Measurements from ENCODE around the gene IRF7.

The IRF7 gene

GRCh38 chr11:620935-621814 lies 5.4 kb upstream of the IRF7 start:
- no peak for FAIRE-seq

GRCh38 chr11:620201-620600 lies 4.5 kb upstream of the IRF7 start:
- no peak for FAIRE-seq

- no peak for FAIRE-seq
Measured at GRCh38 chr11:619628-620050, 3.9 kb upstream of the IRF7 start.

- FAIRE-seq = no peak
Measured at GRCh38 chr11:618856-619627, 3.3 kb upstream of the IRF7 start.

GRCh38 chr11:617912-618682 lies 2.3 kb upstream of the IRF7 start:
- no peak for FAIRE-seq

- no peak for FAIRE-seq
Measured at GRCh38 chr11:617199-617911, 1.6 kb upstream of the IRF7 start.

- no peak for FAIRE-seq
Measured at GRCh38 chr11:616320-617198, 809 bp upstream of the IRF7 start.

GRCh38 chr11:614623-615503 lies 887 bp downstream of the IRF7 start:
- no peak for FAIRE-seq

GRCh38 chr11:614021-614622 lies 1.6 kb downstream of the IRF7 start:
- FAIRE-seq = no peak

GRCh38 chr11:613369-613968 lies 2.3 kb downstream of the IRF7 start:
- FAIRE-seq = no peak

GRCh38 chr11:612961-613300 lies 2.8 kb downstream of the IRF7 start:
- FAIRE-seq = no peak

- no peak for FAIRE-seq
Measured at GRCh38 chr11:612201-612960, 3.4 kb downstream of the IRF7 start.

- FAIRE-seq = no peak
Measured at GRCh38 chr11:611001-611996, 4.5 kb downstream of the IRF7 start.

- no peak for FAIRE-seq
Measured at GRCh38 chr11:610146-610801, 5.5 kb downstream of the IRF7 start.

GRCh38 chr11:609341-609811 lies 6.4 kb downstream of the IRF7 start:
- FAIRE-seq = no peak

GRCh38 chr11:608791-609251 lies 6.9 kb downstream of the IRF7 start:
- no peak for FAIRE-seq

All from G401.6 (cell line).